A673 (cell line): Measurements from ENCODE around the gene NCAPD3. TPM values are rescaled to one million over a fixed set of nuclear protein-coding genes. Genes with fewer than 3 reads are reported as not detected.

Experiments used
- BruUV-seq: library from RNA; stranded (reverse); fragments of 400-500 nt; replicated peaks from 2 replicates; lab custom pipeline; 2021; lab: Mats Ljungman, UMichigan
- CTCF ChIA-PET: fragments of 300-600 bp; sonication (Branson Sonifier 250); formaldehyde crosslinking; loops from one replicate; lab custom pipeline; 2022; ENCODE audit warnings: antibody characterized with exemption; lab: Charles Lee
- POLR2A ChIA-PET: fragments of 300-600 bp; sonication (Branson Sonifier 250); formaldehyde crosslinking; loops from one replicate; lab custom pipeline; 2022; ENCODE audit warnings: antibody characterized with exemption; ENCODE audit not compliant: low non-redundant PET; lab: Charles Lee
- DNase-seq: peaks from one replicate; pipeline ENCODE4 v3.0.0-alpha.2; 2015; ENCODE audit warnings: low spot score
- H3K27ac ChIP-seq: fragments of 200-600 bp; sonication (generic); 2 replicates; pipeline ENCODE4 v1.5.1; 2016; ENCODE audit warnings: mixed run types, low read depth, mild to moderate bottlenecking, mixed read lengths, antibody characterized with exemption, low read length; ENCODE audit not compliant: poor library complexity, severe bottlenecking
- H3K27me3 ChIP-seq: fragments of 200-600 bp; sonication (generic); replicated peaks from 2 replicates; pipeline ENCODE4 v1.6.1; 2017; ENCODE audit warnings: mixed run types, low read depth, mild to moderate bottlenecking, mixed read lengths, antibody characterized with exemption, low read length; ENCODE audit not compliant: insufficient read depth, poor library complexity
- H3K36me3 ChIP-seq: fragments of 200-600 bp; sonication (generic); 2 replicates; pipeline ENCODE4 v1.6.1; 2016; ENCODE audit warnings: mixed run types, mild to moderate bottlenecking, mixed read lengths, antibody characterized with exemption, low read length; ENCODE audit not compliant: insufficient read depth, poor library complexity, severe bottlenecking
- H3K4me1 ChIP-seq: fragments of 200-600 bp; sonication (generic); 2 replicates; pipeline ENCODE4 v1.6.1; 2017; ENCODE audit warnings: mixed run types, mild to moderate bottlenecking, mixed read lengths, antibody characterized with exemption, low read length; ENCODE audit not compliant: insufficient read depth, poor library complexity, severe bottlenecking
- H3K4me3 ChIP-seq: fragments of 200-600 bp; sonication (generic); 2 replicates; pipeline ENCODE4 v1.5.1; 2016; ENCODE audit warnings: low read depth, mixed run types, mild to moderate bottlenecking, mixed read lengths, low read length; ENCODE audit not compliant: poor library complexity, severe bottlenecking
- H3K9me3 ChIP-seq: fragments of 200-600 bp; sonication (generic); 2 replicates; pipeline ENCODE4 v1.6.1; 2016; ENCODE audit warnings: mixed run types, low read depth, mild to moderate bottlenecking, mixed read lengths, antibody characterized with exemption, low read length; ENCODE audit not compliant: poor library complexity, severe bottlenecking
- EZH2 ChIP-seq: fragments of 200-600 bp; sonication (generic); IDR thresholded peaks from 2 replicates; pipeline ENCODE4 v1.6.1; 2017; ENCODE audit warnings: borderline replicate concordance, low read depth, mild to moderate bottlenecking, mixed read lengths, antibody characterized with exemption, low read length; ENCODE audit not compliant: poor library complexity, severe bottlenecking
- intact Hi-C: fragments of 100-400 bp; cut with micrococcal nuclease; formaldehyde crosslinking; loops from one replicate; pipeline ENCODE4 v1.10.0; 2022; ENCODE audit not compliant: unreplicated experiment
- total RNA-seq: library from RNA; stranded (reverse); gene quantifications from 2 replicates; pipeline ENCODE4 v1.2.3, GENCODE V29; 2021
- TF ChIP-seq, protein P1 (sequence below): fragments of 300-800, 200-600 bp; sonication (generic); conservative IDR thresholded peaks from 2 replicates; pipeline ENCODE4 v1.5.1; 2017; ENCODE audit warnings: low read depth, mild to moderate bottlenecking, antibody characterized with exemption, low read length, moderate library complexity, mixed read lengths

Gene NCAPD3
- total RNA-seq, 1 experiment from 2014 or later: 127 TPM

DNA sequence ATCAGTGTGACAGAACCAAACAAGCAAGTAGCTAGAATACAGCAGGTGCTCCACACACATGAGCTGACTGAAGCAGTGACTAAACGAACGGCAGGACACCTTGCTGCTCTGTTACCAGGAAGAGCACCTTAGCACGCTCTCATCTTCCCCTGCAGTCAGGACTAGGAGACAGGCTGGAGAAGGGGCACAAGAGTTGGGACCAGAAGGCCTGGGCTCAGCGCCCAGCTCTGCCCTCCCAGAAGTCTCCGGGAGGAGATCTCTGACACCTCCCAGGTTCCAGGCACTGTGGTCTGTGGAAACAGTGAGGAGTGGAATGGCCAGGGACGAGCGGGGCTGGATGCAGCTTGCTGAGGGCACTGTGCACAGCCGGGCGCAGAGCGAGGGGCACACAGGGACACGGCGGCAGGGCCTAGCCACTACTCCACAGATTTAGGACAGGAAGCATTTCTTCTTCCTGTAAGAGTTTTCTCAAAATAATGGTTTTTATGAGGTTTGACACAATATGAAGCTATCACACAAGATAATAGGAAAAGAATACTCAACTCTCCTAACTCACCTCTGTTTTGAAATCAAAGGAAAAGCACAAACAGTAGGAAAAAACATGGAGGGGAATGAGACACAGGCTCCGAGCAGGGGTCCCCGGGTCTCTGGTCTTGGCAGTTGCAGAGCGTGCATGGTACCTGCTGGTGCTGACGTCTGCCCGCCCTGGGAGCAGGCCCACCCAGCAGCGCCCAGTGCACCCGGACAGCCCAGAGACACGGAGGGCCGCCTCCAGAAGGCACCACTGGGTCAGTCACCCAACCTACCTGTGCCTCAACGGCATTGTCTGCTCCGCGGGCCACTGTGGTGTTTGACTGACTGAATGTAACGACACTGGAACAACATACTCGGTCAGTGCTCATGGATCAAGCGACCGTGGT, 67.6 kb downstream of the NCAPD3 start:
- H3K4me1 ChIP-seq: no peaks in the 10 kb centered on the region
- CTCF ChIA-PET: no interaction called here
- H3K27me3 ChIP-seq: no peaks in the 10 kb centered on the region
- H3K27ac ChIP-seq: no peak overlapping the region
- no peak for DNase-seq
- H3K9me3 ChIP-seq: no peaks in the 10 kb centered on the region
- H3K4me3 ChIP-seq: no peak overlapping the region
- TF ChIP-seq, protein P1, sequence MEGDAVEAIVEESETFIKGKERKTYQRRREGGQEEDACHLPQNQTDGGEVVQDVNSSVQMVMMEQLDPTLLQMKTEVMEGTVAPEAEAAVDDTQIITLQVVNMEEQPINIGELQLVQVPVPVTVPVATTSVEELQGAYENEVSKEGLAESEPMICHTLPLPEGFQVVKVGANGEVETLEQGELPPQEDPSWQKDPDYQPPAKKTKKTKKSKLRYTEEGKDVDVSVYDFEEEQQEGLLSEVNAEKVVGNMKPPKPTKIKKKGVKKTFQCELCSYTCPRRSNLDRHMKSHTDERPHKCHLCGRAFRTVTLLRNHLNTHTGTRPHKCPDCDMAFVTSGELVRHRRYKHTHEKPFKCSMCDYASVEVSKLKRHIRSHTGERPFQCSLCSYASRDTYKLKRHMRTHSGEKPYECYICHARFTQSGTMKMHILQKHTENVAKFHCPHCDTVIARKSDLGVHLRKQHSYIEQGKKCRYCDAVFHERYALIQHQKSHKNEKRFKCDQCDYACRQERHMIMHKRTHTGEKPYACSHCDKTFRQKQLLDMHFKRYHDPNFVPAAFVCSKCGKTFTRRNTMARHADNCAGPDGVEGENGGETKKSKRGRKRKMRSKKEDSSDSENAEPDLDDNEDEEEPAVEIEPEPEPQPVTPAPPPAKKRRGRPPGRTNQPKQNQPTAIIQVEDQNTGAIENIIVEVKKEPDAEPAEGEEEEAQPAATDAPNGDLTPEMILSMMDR: no peak
- no peak for TF ChIP-seq EZH2
- BruUV-seq: no TSS peak
- H3K36me3 ChIP-seq: peaks cover 67% of the 10 kb centered on the region
- POLR2A ChIA-PET: no interaction called here
- intact Hi-C loops: no loop called here

DNA sequence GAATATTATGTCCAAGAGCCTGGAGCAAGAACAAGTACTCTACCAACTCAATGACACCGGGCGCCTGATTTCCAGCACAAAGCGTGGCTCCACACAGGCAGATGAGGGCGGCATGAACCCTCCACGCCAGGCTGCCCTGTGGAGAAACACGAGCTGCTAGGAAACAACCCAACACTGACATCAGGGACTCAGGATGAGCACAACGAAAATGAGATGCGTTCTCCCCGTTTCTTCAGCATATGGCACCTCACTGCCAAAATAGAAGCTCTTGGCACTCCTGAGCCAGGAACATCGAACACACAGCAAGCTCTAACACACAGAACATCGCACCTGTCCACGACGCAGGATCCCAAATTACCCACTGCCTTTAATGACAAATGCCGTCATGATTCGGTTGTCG, 68.3 kb downstream of the NCAPD3 start:
- no peaks in the 10 kb centered on the region for H3K27me3 ChIP-seq
- H3K4me3 ChIP-seq: no peak overlapping the region
- intact Hi-C loops: no loop called here
- peaks cover 67% of the 10 kb centered on the region for H3K36me3 ChIP-seq
- no peak for DNase-seq
- H3K9me3 ChIP-seq: no peaks in the 10 kb centered on the region
- TF ChIP-seq, protein P1: no peak
- TF ChIP-seq EZH2: no peak
- no TSS peak for BruUV-seq
- ChIA-PET POLR2A (no interaction called here), CTCF (no interaction called here)
- H3K4me1 ChIP-seq: no peaks in the 10 kb centered on the region
- H3K27ac ChIP-seq: no peak overlapping the region

DNA sequence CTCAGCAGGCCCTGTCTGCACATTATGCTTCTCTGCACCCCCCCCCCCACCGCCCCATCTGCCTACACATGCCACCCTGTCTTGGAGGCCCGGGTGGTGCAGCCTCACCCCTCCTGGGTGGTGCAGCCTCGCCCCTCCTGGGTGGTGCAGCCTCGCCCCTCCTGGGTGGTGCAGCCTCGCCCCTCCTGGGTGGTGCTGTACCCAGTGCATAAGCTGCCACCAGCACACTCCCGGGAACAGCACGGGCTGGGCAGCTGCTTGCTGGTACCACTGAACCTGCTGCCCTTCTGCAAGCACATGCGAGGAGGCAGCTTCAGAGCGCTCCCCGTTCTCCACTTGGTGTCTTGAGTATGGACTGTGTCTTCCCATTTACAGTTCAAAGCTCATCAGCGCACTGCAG, 69.3 kb downstream of the NCAPD3 start:
- peaks cover 62% of the 10 kb centered on the region for H3K36me3 ChIP-seq
- CTCF ChIA-PET: no interaction called here

More for the DNA sequence above, 69.3 kb downstream of the NCAPD3 start:
- no peak for TF ChIP-seq EZH2
- TF ChIP-seq, protein P1: no peak
- intact Hi-C loops: no loop called here
- no peak for DNase-seq
- BruUV-seq: no TSS peak
- Histone ChIP-seq H3K4me3 (no peak overlapping the region), H3K4me1 (no peaks in the 10 kb centered on the region), H3K27me3 (no peaks in the 10 kb centered on the region), H3K27ac (no peak overlapping the region), H3K9me3 (no peaks in the 10 kb centered on the region)
- POLR2A ChIA-PET: interaction anchor here (0.7 kb wide), 1 partner anchor 261 kb away, joined by 8 read pairs; no protein-coding TSS in a partner anchor
